ENCODE results near the gene TNIP1.

DNA sequence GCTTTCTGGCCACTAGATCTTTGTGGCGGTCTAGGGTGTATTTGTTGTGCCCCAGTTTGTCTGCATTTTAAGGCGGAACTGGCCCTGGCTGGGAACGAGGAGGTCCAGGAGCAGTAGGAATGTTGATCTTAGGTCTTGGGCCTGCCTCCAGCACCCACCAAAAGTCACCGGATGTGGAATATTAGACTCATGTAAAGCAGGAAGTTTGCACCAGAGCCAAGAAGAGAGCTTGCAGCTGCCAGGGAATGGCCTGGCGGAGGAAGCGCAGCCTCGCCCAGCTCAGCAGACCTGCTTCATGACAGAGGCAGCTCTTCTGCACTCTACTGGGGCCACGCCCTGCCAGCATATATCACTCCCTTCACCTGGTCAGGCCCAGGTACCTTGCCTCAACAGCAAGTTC, 57.2 kb downstream of the TNIP1 start:
- TF ChIP-seq, protein P1, sequence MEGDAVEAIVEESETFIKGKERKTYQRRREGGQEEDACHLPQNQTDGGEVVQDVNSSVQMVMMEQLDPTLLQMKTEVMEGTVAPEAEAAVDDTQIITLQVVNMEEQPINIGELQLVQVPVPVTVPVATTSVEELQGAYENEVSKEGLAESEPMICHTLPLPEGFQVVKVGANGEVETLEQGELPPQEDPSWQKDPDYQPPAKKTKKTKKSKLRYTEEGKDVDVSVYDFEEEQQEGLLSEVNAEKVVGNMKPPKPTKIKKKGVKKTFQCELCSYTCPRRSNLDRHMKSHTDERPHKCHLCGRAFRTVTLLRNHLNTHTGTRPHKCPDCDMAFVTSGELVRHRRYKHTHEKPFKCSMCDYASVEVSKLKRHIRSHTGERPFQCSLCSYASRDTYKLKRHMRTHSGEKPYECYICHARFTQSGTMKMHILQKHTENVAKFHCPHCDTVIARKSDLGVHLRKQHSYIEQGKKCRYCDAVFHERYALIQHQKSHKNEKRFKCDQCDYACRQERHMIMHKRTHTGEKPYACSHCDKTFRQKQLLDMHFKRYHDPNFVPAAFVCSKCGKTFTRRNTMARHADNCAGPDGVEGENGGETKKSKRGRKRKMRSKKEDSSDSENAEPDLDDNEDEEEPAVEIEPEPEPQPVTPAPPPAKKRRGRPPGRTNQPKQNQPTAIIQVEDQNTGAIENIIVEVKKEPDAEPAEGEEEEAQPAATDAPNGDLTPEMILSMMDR (conservative IDR thresholded peaks at IDR 0.05): no peak
- TF ChIP-seq EZH2 (IDR thresholded peaks at IDR 0.05; ENCODE audit: low read depth): no peak
